Activated CD4-positive, alpha-beta T cell treated with anti-CD3 and anti-CD28 coated beads for 36 hours (primary cell): ENCODE results near the gene MRS2. TPM values are rescaled to one million over a fixed set of nuclear protein-coding genes. Genes with fewer than 3 reads are reported as not detected.
"Not testable (repeated sequence)": the region's sequence is repeated elsewhere in the genome, so short reads cannot be mapped to it uniquely, and the experiment has no call there.

Source experiments
- ATAC-seq: fragments of 200-7000 bp; cut with Tn5 transposase; one replicate; pipeline ENCODE4 v1.10.0; 2021; ENCODE audit warnings: mild to moderate bottlenecking, moderate library complexity
- CTCF ChIA-PET: fragments of 350-600 bp; sonication (Branson Sonifier 250); formaldehyde crosslinking; loops from one replicate; lab custom pipeline; 2021; ENCODE audit warnings: antibody characterized with exemption; lab: Charles Lee
- POLR2A ChIA-PET: fragments of 350-600 bp; sonication (Branson Sonifier 250); formaldehyde crosslinking; loops from one replicate; lab custom pipeline; 2021; ENCODE audit warnings: antibody characterized with exemption, inconsistent platforms; lab: Charles Lee
- DNase-seq: peaks from one replicate; pipeline ENCODE4 v3.0.0-alpha.2; 2020
- H3K27ac Mint-ChIP-seq: one replicate; pipeline ENCODE4 v1.8.0; 2021; ENCODE audit warnings: mixed read lengths
- H3K27me3 Mint-ChIP-seq: one replicate; pipeline ENCODE4 v1.8.0; 2021; ENCODE audit warnings: mixed read lengths
- H3K36me3 Mint-ChIP-seq: one replicate; pipeline ENCODE4 v1.8.0; 2021; ENCODE audit warnings: low read depth, mixed read lengths
- H3K4me1 Mint-ChIP-seq: one replicate; pipeline ENCODE4 v1.8.0; 2021; ENCODE audit warnings: mixed read lengths
- H3K4me3 Mint-ChIP-seq: one replicate; pipeline ENCODE4 v1.8.0; 2021; ENCODE audit warnings: mild to moderate bottlenecking, moderate library complexity, mixed read lengths
- H3K9me3 Mint-ChIP-seq: one replicate; pipeline ENCODE4 v1.8.0; 2021; ENCODE audit warnings: low read depth, mixed read lengths
- intact Hi-C, 2 experiments: fragments of 100-400 bp; cut with DNase I in 1 of 2; cut with micrococcal nuclease in 1 of 2; formaldehyde crosslinking; loops; one replicate each; pipeline versions ENCODE4 v1.14.2 to v1.15.1; 2022 to 2024; cut with DNase I, micrococcal nuclease
- total RNA-seq, 2 experiments: library from RNA; stranded (reverse); gene quantifications; one replicate each; pipeline ENCODE4 v1.2.3, GENCODE V29; 2021

Gene MRS2, protein sequence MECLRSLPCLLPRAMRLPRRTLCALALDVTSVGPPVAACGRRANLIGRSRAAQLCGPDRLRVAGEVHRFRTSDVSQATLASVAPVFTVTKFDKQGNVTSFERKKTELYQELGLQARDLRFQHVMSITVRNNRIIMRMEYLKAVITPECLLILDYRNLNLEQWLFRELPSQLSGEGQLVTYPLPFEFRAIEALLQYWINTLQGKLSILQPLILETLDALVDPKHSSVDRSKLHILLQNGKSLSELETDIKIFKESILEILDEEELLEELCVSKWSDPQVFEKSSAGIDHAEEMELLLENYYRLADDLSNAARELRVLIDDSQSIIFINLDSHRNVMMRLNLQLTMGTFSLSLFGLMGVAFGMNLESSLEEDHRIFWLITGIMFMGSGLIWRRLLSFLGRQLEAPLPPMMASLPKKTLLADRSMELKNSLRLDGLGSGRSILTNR
- total RNA-seq, result 10 to 100 TPM; 21.0 to 25.5 TPM

DNA sequence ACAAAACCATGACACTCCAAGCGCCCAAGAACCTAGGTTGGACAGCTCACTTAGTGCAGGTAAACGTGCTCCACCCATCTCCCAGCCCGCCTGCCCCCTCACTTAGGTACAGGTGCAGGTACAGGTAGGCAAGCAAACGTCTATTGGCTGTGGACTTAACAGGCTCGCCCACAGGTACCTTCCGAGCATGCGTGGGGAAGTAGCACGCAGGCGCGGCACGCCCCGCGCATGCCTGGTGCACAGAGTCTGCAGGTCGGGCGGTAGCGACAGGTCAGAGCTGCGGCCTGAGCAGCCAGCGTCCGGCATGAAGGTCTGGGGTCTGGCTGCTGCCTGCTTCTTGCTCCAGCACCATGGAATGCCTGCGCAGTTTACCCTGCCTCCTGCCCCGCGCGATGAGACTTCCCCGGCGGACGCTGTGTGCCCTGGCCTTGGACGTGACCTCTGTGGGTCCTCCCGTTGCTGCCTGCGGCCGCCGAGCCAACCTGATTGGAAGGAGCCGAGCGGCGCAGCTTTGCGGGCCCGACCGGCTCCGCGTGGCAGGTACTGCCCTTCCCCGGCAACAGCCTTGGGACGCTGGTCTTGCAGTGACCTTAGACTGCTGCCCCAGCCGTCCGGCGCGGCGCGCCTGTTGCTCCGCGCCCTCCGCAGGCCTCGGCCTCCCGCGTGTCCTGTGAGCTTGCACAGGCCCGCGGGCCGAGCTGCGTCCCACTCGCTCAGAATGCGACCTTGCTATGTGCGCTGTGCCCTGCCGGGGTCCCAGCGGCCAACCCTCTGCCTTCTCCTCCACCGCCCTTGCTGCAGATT lies at the start of gene MRS2:
TSS of gene MRS2 (plus strand) at position 240 of the 804 bp plus-strand sequence. CDS start at position 351, 111 bp downstream.
- CTCF ChIA-PET, result interaction anchor here (0.7 to 1.2 kb wide), 2 partner anchors 19 to 120 kb away, joined by 3 to 5 read pairs; no protein-coding TSS in a partner anchor
- ATAC-seq, result peak; percentile 97
- intact Hi-C loops, result loop anchor here (1.0 to 10.0 kb wide), 6 partner anchors 42 to 292 kb away; partner anchors contain the start of genes ACOT13 (in 1 of the 2), ALDH5A1 (in 1 of the 2) and TDP2 (in 1 of the 2)
- H3K4me3 Mint-ChIP-seq, result peak within 1 kb of the TSS; percentile 93
- POLR2A ChIA-PET, result no interaction called here
- H3K27ac Mint-ChIP-seq, result peak within 1 kb of the TSS; percentile 86
- H3K27me3 Mint-ChIP-seq, result peaks cover 13% of the 10 kb centered on the region
- peak; percentile 84 for DNase-seq
- H3K36me3 Mint-ChIP-seq, result peaks cover 8% of the 10 kb centered on the region
- H3K4me1 Mint-ChIP-seq, result peaks cover 24% of the 10 kb centered on the region
- H3K9me3 Mint-ChIP-seq, result no peaks in the 10 kb centered on the region

GRCh38 chr6:24353861-24354260 lies 48.9 kb upstream of the MRS2 start:
- no peaks in the 10 kb centered on the region for H3K36me3 Mint-ChIP-seq
- intact Hi-C loops, result no loop called here
- H3K9me3 Mint-ChIP-seq, result no peaks in the 10 kb centered on the region
- ChIA-PET CTCF (interaction anchor here (1.1 to 1.7 kb wide), 2 partner anchors 30 to 71 kb away, joined by 3 to 6 read pairs; no protein-coding TSS in a partner anchor), POLR2A (no interaction called here)
- ATAC-seq (no peak), DNase-seq (no peak)
- peaks cover 10% of the 10 kb centered on the region for H3K4me1 Mint-ChIP-seq
- H3K27ac Mint-ChIP-seq, result no peak overlapping the region
- peaks cover 22% of the 10 kb centered on the region for H3K27me3 Mint-ChIP-seq
- H3K4me3 Mint-ChIP-seq, result no peak overlapping the region

DNA sequence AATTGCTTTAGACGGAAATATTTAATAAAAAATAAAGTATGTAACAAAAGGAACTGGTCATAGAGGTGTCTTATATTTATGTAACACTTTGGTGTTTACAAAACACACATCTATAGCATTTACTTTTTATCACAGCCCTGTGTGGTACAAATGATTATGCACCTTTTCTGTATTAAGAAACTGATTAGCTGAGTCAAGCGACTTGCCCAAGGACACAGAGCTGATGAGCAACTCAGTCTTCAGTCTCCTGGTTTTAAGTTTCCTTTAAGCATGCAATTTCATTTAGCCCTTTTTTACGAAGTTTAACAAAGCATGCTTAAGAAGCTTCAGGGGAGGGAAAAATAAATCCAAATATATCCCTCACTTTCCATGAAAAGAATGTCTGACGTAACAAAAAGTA lies 47.3 kb upstream of the MRS2 start:
- intact Hi-C loops, result no loop called here
- CTCF ChIA-PET, result no interaction called here

DNA sequence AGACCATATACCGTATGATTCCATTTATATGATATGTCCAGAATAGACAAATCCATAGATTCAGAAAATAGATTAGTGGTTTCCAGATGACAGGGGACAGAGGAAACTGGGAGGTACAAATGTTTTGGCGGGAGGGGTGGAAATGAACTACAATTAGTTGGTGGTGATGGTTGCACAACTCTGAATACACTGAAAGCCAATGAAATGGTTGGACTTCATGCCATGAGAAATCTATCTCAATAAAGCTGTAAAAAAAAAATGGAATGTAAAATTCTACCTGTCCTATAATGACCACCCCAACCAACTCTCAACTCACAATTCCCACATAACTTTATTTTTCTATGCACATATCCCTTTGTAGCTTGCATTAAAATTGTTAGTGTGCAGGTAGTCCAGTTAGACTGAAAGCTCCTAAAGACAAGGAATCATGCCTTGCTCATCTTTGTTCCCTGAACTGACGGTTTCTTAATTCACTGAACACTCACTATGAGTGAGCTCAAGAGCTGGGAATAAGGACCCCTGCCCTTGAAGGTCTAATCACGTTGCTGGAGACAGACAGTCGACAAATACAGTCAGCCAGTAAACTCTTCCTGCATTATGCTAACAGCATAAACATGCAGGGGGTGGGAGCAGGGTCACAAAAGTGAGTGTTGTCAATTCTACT lies 46.3 kb upstream of the MRS2 start:
- H3K27me3 Mint-ChIP-seq, result peaks cover 12% of the 10 kb centered on the region
- H3K4me3 Mint-ChIP-seq, result no peak overlapping the region
- no peak overlapping the region for H3K27ac Mint-ChIP-seq
- H3K36me3 Mint-ChIP-seq, result no peaks in the 10 kb centered on the region
- CTCF ChIA-PET, result interaction anchor here (1.0 kb wide), 1 partner anchor 19 kb away, joined by 3 read pairs; no protein-coding TSS in a partner anchor
- POLR2A ChIA-PET, result interaction anchor here (0.7 kb wide), 1 partner anchor 1282 kb away, joined by 3 read pairs; no protein-coding TSS in a partner anchor
- DNase-seq (no peak), ATAC-seq (no peak)
- intact Hi-C loops, result loop anchor here in 1 of 2 experiments (2.0 kb wide), 1 partner anchor 74 kb away; no protein-coding TSS in a partner anchor
- H3K9me3 Mint-ChIP-seq, result no peaks in the 10 kb centered on the region
- peaks cover 28% of the 10 kb centered on the region for H3K4me1 Mint-ChIP-seq

More for the DNA sequence above, 47.3 kb upstream of the MRS2 start:
- Mint-ChIP-seq H3K4me3 (no peak overlapping the region), H3K9me3 (no peaks in the 10 kb centered on the region), H3K27ac (no peak overlapping the region), H3K36me3 (no peaks in the 10 kb centered on the region), H3K27me3 (peaks cover 17% of the 10 kb centered on the region), H3K4me1 (peaks cover 18% of the 10 kb centered on the region)
- ATAC-seq, result no peak
- POLR2A ChIA-PET, result no interaction called here
- DNase-seq, result no peak

GRCh38 chr6:24357336-24358218 lies 45.2 kb upstream of the MRS2 start, which contains the start of gene DCDC2:
TSS of gene DCDC2 (minus strand) at chr6:24358059. CDS start at chr6:24357750, 309 bp downstream.
- H3K9me3 Mint-ChIP-seq, result no peaks in the 10 kb centered on the region
- ChIA-PET POLR2A (no interaction called here), CTCF (no interaction called here)
- H3K36me3 Mint-ChIP-seq, result no peaks in the 10 kb centered on the region
- DNase-seq (peak; percentile 64), ATAC-seq (peak; percentile 14)
- peaks cover 28% of the 10 kb centered on the region for H3K4me1 Mint-ChIP-seq
- H3K27ac Mint-ChIP-seq, result no peak within 1 kb of the TSS
- peak within 1 kb of the TSS; percentile 68 for H3K4me3 Mint-ChIP-seq
- peaks cover 12% of the 10 kb centered on the region for H3K27me3 Mint-ChIP-seq
- intact Hi-C loops, result loop anchor here in 1 of 2 experiments (2.0 kb wide), 1 partner anchor 75 kb away; no protein-coding TSS in a partner anchor

DNA sequence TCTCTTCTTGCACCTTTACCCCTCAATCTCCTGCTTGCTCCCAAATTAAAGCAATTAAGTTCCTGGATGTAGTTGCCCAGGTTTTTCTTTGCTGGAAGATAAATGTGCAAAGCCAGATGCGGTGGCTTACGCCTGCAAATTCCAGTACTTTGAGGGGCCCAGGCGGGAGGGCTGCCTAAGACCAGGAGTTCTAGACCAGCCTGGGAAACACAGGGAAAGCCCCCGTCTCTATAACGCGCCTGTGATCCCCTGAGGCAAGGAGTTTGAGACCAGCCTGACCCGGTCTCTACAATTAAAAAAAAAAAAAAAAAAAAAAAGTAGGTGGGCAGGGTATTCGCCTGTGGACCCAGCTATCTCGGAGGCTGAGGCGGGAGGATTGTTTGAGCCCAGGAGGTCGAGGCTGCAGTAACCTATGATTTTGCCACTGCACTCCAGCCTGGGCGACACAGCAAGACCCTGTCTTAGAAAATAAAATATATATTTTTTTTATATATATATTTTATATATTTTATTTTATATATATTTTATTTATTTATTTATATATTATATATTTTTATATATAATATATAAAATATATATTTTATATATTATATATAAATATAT lies 44.4 kb upstream of the MRS2 start:
- CTCF ChIA-PET, result no interaction called here
- Mint-ChIP-seq H3K27me3 (peaks cover 14% of the 10 kb centered on the region), H3K9me3 (no peaks in the 10 kb centered on the region), H3K4me1 (peaks cover 28% of the 10 kb centered on the region), H3K27ac (no peak overlapping the region), H3K36me3 (no peaks in the 10 kb centered on the region), H3K4me3 (peak overlapping the region; percentile 68)
- DNase-seq, result peak; percentile 11
- POLR2A ChIA-PET, result no interaction called here
- intact Hi-C loops, result no loop called here
- ATAC-seq, result no peak

DNA sequence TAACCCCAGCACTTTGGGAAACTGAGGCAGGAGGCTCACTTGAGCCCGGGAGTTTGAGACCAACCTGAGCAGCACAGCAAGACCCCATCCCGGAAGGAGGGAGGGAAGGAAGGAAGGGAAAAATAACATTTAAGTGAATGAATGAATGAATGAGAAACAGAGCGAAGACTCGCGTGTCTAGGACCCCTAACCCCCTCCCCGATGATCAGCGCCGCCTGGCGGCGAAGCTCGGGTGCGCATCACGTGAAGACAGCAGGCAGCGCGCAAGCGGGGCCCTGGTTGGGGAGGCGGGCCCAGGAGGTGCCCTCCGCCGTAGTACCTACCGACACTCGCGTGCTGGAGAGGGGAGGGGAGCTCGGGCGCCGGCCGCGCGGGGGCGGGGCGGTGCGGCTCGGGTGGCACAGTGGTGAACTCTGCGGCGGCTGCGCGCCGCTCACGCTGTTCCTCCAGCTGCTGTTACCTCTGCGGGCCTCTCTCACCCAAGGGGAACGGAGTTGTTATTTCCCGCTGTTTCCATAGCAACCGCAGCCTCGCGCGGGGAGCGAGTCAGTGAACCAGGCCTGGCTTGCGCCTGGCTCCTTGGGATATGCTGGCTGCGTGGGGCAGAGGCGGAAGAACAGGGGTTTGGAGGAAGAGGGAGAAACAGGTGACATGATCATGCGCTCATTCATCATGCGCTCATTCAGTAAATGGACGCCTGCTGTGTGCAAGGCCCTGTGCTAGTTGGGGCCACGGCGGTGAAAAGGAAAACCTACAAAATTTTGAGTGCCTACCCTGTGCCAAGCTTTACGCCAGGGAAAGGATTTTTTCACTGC lies 42.9 kb upstream of the MRS2 start:
- ChIA-PET POLR2A (no interaction called here), CTCF (interaction anchor here (0.5 to 1.6 kb wide), 17 partner anchors 10 to 1045 kb away, joined by 3 to 14 read pairs (median 4); partner anchors contain the start of gene ALDH5A1)
- ATAC-seq, result peak; percentile 96
- peak overlapping the region; percentile 61 for H3K27ac Mint-ChIP-seq
- peaks cover 18% of the 10 kb centered on the region for H3K27me3 Mint-ChIP-seq
- DNase-seq, result peak; percentile 95
- intact Hi-C loops, result loop anchor here (1.0 to 2.0 kb wide), 4 partner anchors 42 to 134 kb away; partner anchors contain the start of genes MRS2 (in 2 of the 2) and ALDH5A1 (in 1 of the 2)
- H3K36me3 Mint-ChIP-seq, result no peaks in the 10 kb centered on the region
- no peaks in the 10 kb centered on the region for H3K9me3 Mint-ChIP-seq
- peak overlapping the region; percentile 70 for H3K4me3 Mint-ChIP-seq
- peaks cover 28% of the 10 kb centered on the region for H3K4me1 Mint-ChIP-seq

GRCh38 chr6:24362363-24362762 lies 40.4 kb upstream of the MRS2 start:
- DNase-seq, ATAC-seq, intact Hi-C loops, H3K4me3 Mint-ChIP-seq, H3K36me3 Mint-ChIP-seq, H3K9me3 Mint-ChIP-seq, H3K27ac Mint-ChIP-seq, POLR2A ChIA-PET, CTCF ChIA-PET: not testable (repeated sequence)
- peaks cover 16% of the 10 kb centered on the region for H3K27me3 Mint-ChIP-seq
- H3K4me1 Mint-ChIP-seq, result peaks cover 25% of the 10 kb centered on the region

- Mint-ChIP-seq H3K4me1 (peaks cover 12% of the 10 kb centered on the region), H3K27me3 (peaks cover 13% of the 10 kb centered on the region)
- H3K9me3 Mint-ChIP-seq, DNase-seq, ATAC-seq, H3K27ac Mint-ChIP-seq, intact Hi-C loops, CTCF ChIA-PET, H3K36me3 Mint-ChIP-seq, POLR2A ChIA-PET, H3K4me3 Mint-ChIP-seq: not testable (repeated sequence)
These were observed 37.6 kb upstream of the MRS2 start for GRCh38 chr6:24365103-24365633.
